Kidney tubule cell (primary cell): ENCODE data around the gene PIGM.

Source experiments
- DNase-seq: peaks from one replicate; pipeline ENCODE4 v3.0.0-alpha.2; 2018; ENCODE audit warnings: low spot score

The PIGM gene

GRCh38 chr1:160022330-160023310 is 9.2 kb downstream of the PIGM start:
- DNase-seq, result no peak

- DNase-seq, result no peak
Observed at GRCh38 chr1:160021376-160022074, 10.3 kb downstream of the PIGM start.

- DNase-seq, result no peak
Observed at GRCh38 chr1:160020196-160020595, 11.6 kb downstream of the PIGM start.

DNA sequence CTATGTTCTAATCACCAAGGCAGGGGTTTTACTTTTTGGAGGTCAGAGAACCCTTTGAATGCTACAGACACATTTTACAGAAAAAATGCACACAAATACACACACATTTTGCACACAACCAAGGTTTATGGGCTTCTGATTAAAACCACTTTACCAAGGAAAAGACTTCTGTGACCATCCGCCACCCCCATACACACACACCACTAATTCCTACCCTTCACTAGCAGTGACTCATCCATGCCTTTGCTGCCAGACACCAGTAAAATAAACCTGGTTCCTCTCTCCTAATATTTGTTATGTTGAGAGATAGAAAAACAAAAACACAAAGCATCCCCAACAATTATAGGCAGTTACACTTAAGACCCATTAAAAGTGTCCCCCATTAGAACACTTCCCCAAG is 12.9 kb downstream of the PIGM start:
- DNase-seq, result peak; percentile 33

- no peak for DNase-seq
Observed at GRCh38 chr1:160018347-160018746, 13.4 kb downstream of the PIGM start.

GRCh38 chr1:160017592-160017991 is 14.2 kb downstream of the PIGM start:
- no peak for DNase-seq

DNA sequence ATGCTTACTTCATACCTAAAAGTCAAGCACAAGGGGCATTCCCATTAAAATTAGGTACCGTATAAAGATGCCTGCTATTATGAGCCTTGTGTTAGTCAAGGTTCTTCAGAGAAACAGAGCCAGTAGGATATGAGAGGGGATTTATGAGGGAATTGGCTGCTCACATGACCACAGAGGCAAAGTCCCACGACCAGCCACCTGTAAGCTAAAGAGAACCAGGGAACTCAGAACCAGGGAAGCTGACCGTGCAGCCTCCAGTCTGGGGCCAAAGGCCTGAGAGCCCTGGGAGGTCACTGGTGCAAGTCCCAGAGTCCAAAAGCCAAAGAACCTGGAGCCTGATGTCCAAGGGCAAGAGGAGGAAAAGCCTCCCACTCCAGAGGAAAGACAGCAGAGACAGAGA is 20.0 kb downstream of the PIGM start:
- DNase-seq, result no peak

- no peak for DNase-seq
Observed at GRCh38 chr1:160009801-160010200, 22.0 kb downstream of the PIGM start.

DNA sequence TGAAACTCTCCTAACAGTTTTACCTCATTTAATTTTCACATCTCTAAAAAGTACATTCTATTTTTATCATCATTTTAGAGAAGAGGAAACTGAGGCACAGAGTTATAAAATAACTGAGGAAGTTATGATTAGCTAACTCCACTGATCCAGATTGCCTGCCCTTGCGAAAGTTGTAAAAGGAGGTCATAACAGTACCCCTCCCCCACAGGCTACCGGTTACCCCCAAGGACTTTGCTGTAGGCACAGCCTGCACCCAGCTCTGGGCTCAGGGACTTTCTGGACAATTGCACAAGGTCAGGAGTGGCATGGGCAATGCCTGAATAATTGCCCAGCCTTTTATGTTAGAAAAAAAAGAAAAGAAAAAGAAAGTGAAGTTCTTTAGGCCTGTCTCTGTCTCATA is 22.7 kb downstream of the PIGM start:
- no peak for DNase-seq

GRCh38 chr1:160007577-160008200 is 24.1 kb downstream of the PIGM start:
- peak; percentile 45 for DNase-seq

DNA sequence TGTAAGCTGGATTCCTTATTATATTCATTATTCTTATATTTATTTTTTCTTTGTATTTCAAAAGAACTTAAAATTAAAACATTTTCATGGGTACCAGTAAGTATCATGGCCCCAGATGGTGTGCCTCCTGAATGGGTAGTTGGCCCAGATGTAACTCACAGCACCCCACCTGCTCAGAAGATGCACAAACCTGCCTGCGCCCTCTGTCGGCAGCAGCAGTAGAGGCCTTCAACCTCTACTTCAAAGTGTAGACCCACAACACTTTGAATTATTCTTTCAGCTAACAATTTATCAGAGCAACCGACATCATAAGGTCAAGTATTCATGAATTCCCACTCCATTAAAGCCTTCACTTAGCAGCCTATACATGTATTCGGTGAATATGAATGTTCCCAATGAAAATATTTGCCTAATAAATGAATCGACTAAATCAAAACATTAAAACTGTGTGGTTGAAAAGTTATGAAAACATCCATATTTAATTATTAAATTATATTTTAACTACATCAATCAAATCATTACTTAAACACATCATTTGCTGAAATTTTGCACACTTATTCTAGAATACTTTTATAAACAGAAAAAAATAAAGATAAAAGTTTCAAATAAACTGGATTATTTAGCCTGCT is 25.4 kb downstream of the PIGM start:
- peak; percentile 73 for DNase-seq

- DNase-seq, result no peak
Observed at GRCh38 chr1:160005070-160005469, 26.7 kb downstream of the PIGM start.

GRCh38 chr1:160004425-160004824 is 27.4 kb downstream of the PIGM start:
- no peak for DNase-seq

DNA sequence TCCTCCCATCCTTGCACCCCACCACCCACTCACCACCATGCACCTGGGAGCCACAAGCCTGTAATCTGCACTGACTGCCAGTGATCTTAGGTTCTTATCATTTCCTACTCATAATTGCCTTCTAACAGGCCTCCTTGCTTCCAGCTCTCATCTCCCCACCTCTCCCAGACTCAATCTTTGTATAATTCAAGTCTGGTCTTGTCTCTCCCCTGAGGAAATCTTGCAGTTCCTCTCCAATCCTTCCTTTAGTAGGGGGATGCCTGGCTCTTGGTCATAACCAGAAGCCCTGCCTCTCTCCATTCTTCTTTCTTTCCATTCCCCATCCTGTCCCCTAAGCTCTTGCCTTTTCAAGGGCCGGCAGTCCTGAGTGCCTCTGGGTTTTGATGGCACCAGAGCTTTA is 27.8 kb downstream of the PIGM start:
- no peak for DNase-seq

DNA sequence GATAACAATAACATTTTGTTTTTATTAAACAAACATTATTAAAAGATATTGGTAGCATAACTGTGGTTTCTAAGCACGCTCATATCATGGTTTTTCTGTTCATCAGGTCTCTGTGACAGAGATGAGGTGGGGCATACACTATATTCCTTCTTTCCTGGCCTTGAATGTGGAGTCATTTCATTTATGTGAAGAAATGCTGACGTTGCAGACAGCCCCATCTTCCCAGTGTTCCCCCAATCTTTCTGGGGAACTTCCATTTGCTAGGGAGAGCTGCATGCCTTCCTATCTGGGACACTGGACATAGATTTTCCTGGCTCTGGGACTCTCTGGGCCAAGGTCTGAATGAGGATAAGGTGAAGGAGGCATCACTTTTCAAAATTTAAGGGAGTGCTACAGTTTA is 30.4 kb downstream of the PIGM start:
- no peak for DNase-seq

DNA sequence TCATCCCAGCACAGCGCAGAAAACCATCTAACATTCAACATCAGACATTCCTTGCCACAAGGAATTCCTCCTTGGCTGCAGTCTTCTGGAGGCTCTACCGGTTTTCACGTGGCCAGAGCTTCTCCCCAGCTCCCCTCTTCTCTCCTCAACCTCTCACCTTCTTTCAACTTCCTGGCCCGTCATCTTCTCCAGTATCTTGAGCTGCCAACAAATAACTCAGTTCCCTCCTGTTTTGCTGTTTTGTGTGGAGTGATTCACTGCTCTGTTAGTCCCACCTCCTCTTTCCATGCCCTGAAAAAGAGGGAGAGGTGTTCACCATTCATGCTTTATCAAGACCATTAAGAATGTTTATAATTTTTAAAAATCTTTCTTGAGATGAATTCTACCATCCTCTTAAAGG is 32.6 kb downstream of the PIGM start:
- no peak for DNase-seq

DNA sequence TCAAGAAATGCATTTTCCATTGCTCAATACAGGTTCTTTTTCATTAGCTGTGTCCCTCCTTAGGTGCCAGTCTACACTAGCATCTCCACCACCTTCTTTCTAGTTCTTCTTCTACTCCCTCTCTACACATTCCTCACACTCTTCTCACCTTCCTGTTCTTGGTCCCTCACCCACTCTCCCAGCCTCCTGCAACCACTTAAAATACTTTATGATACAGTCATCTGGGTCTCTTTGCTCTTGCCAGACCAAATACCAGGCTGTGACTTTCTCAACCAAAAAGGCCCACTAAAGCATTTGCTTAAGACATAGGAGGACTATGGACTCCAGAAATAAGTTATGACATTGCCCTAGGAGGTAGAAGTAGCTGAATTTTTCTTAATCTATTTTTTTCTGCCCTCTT is 35.1 kb downstream of the PIGM start:
- peak; percentile 87 for DNase-seq

GRCh38 chr1:159994896-159995295 is 36.9 kb downstream of the PIGM start:
- no peak for DNase-seq

DNA sequence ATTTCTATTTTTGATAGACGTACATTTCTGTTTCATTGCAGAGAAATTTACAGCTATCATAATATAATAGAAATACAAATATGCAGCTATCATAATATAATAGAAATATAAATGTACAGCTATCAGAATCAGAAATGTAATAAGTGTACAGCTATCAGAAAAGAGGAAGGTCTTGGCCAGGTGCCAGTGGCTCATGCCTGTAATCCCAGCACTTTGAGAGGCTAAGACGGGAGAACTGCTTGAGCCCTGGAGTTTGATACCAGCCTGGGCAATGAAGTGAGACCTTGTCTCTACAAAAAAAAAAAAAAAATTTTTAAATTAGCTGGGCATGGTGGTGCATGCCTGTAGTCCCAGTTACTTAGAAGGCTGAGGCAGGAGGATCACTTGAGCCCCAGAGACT is 37.9 kb downstream of the PIGM start:
- no peak for DNase-seq

DNA sequence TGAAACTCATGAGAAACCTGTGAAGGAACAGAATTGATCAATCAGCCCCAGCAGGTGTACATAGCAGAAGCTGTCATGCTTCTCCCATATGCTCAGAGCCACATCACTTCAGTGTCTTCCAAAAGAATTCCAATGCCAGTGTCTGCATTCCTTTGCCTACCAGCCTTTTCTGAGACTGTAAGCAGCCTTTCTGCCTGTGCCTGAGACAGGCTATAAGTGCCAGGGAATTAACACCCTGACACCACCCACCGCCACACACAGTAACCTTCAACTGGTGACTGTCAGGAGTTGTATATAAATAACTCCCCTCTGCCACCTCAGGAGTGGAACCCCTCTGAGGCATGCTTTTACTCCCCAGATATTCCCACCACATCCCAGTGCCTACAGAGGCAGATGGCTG is 39.6 kb downstream of the PIGM start:
- DNase-seq, result peak; percentile 15

DNA sequence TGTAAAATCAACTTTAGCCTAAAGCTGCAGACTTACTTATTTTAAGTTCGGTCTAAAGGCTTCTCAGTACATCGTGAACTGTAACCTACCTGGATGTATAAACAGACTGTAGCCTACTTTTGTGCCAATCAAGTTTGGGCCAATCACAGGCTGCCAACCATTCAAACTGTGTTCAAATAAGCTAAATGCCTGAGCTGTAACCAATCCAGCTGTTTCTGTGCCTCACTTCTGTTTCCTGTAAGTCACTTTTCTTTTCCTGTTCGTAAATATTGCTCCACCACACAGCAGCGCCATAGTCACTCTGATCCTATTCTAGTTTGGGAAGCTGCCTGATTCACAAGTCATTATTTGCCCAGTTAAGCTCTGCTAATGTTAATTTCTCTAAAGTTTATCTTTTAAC is 40.3 kb downstream of the PIGM start:
- DNase-seq, result no peak

- no peak for DNase-seq
Observed at GRCh38 chr1:159990005-159990404, 41.8 kb downstream of the PIGM start.
